Measurements from ENCODE around the gene PTGFRN. TPM values are rescaled to one million over a fixed set of nuclear protein-coding genes. Genes with fewer than 3 reads are reported as not detected.

The PTGFRN gene
- total and polyA plus RNA-seq, 7 donors = 0.79 to 8.1 (median 2.3) TPM

Other genes with a start within 250 kb of the PTGFRN start
- gene IGSF3, start 242.2 kb upstream of the PTGFRN start, total RNA-seq = 1 to 10 TPM in 1 of 4 donors, under 1 TPM in 3; 0.40 to 1.2 (median 0.64) TPM
- under 1 TPM; 0.34 to 0.52 (median 0.49) TPM for gene IGSF3, start 242.2 kb upstream of the PTGFRN start, polyA plus RNA-seq
- under 1 TPM; 0.42 to 0.62 (median 0.53) TPM for gene CD2, start 155.5 kb upstream of the PTGFRN start, total RNA-seq
- gene CD2, start 155.5 kb upstream of the PTGFRN start, polyA plus RNA-seq = under 1 TPM; 0.21 to 0.35 (median 0.21) TPM
- gene CD101, start 91.8 kb downstream of the PTGFRN start, total RNA-seq = under 1 TPM in 3 of 4 donors, not detected in 1; 0.18 to 0.77 (median 0.39) TPM
- 1 to 10 TPM in 1 of 3 donors, under 1 TPM in 2; 0.03 to 1.0 (median 0.04) TPM for gene CD101, start 91.8 kb downstream of the PTGFRN start, polyA plus RNA-seq
- 10 to 100 TPM; 14.3 to 27.7 (median 17.1) TPM for gene TTF2, start 150.4 kb downstream of the PTGFRN start, total RNA-seq
- gene TTF2, start 150.4 kb downstream of the PTGFRN start, polyA plus RNA-seq = 1 to 10 TPM; 3.5 to 7.3 (median 7.2) TPM
- 10 to 100 TPM in 3 of 4 donors, 1 to 10 TPM in 1; 7.3 to 25.4 (median 13.2) TPM for gene TRIM45, start 211.8 kb downstream of the PTGFRN start, total RNA-seq
- gene TRIM45, start 211.8 kb downstream of the PTGFRN start, polyA plus RNA-seq = 10 to 100 TPM in 1 of 3 donors, 1 to 10 TPM in 2; 3.3 to 17.1 (median 8.4) TPM

Data from psoas muscle (tissue), 7 donors.